Mesenchymal stem cell (in vitro differentiated cells and primary cell): ENCODE data around the gene P3H3.
"Not testable (repeated sequence)": the region's sequence is repeated elsewhere in the genome, so short reads cannot be mapped to it uniquely, and the experiment has no call there.

Source experiments
- DNase-seq: peaks from one replicate; pipeline ENCODE4 v3.0.0-alpha.2; 2013
- H2AFZ ChIP-seq: one replicate; pipeline ENCODE4 v1.6.1; 2013; ENCODE audit warnings: low read depth, mild to moderate bottlenecking, control low read depth, inconsistent platforms, low read length, moderate library complexity
- H2AK5ac ChIP-seq: 2 replicates; pipeline ENCODE4 v1.6.1; 2013; ENCODE audit warnings: low read length, moderate library complexity, mild to moderate bottlenecking, inconsistent platforms; ENCODE audit not compliant: severe bottlenecking
- H2BK120ac ChIP-seq: one replicate; pipeline ENCODE4 v1.6.1; 2013; ENCODE audit warnings: low read depth, mild to moderate bottlenecking, inconsistent platforms, low read length, moderate library complexity
- H2BK12ac ChIP-seq, 2 experiments: one replicate each; pipeline ENCODE4 v1.6.1; 2013; ENCODE audit warnings: inconsistent platforms in 2 of 2, low read length in 2 of 2, mild to moderate bottlenecking in 2 of 2, moderate library complexity in 2 of 2, control low read depth in 1 of 2
- H2BK15ac ChIP-seq: one replicate; pipeline ENCODE4 v1.6.1; 2013; ENCODE audit warnings: mild to moderate bottlenecking, low read depth, inconsistent platforms; ENCODE audit not compliant: poor library complexity, severe bottlenecking
- H2BK5ac ChIP-seq: 2 replicates; pipeline ENCODE4 v1.6.1; 2013; ENCODE audit warnings: low read depth, mild to moderate bottlenecking, low read length, control low read depth, inconsistent platforms; ENCODE audit not compliant: poor library complexity, severe bottlenecking
- H3K14ac ChIP-seq, 2 experiments: one replicate each; pipeline ENCODE4 v1.6.1; 2013; ENCODE audit warnings: inconsistent platforms in 2 of 2, low read length in 2 of 2, control low read depth in 1 of 2, mild to moderate bottlenecking in 1 of 2, moderate library complexity in 1 of 2
- H3K18ac ChIP-seq, 2 experiments: one replicate each; pipeline ENCODE4 v1.6.1; 2013; ENCODE audit warnings: inconsistent platforms in 2 of 2, low read length in 2 of 2, control low read depth in 1 of 2, low read depth in 1 of 2, mild to moderate bottlenecking in 1 of 2
- H3K23ac ChIP-seq, 2 experiments: one replicate each; pipeline ENCODE4 v1.6.1; 2013; ENCODE audit warnings: inconsistent platforms in 2 of 2, low read length in 2 of 2, mild to moderate bottlenecking in 2 of 2, moderate library complexity in 2 of 2, control low read depth in 1 of 2
- H3K27ac ChIP-seq: 2 replicates; pipeline ENCODE4 v1.5.1; 2013; ENCODE audit warnings: mild to moderate bottlenecking, moderate library complexity, low read length, control low read depth, inconsistent platforms; ENCODE audit not compliant: poor library complexity, severe bottlenecking
- H3K27me3 ChIP-seq, 2 experiments: 2 replicates each; pipeline versions ENCODE4 v1.6.1 to v1.7.0; 2013; ENCODE audit warnings: low read length in 2 of 2, mild to moderate bottlenecking in 2 of 2, moderate library complexity in 2 of 2, control low read depth in 1 of 2, inconsistent platforms in 1 of 2; ENCODE audit not compliant: control insufficient read depth in 1 of 2, insufficient read depth in 1 of 2
- H3K36me3 ChIP-seq, 2 experiments: 2 replicates each; pipeline versions ENCODE4 v1.6.1 to v1.7.0; 2013; ENCODE audit warnings: low read length in 2 of 2, control low read depth in 1 of 2, inconsistent platforms in 1 of 2, low read depth in 1 of 2, mild to moderate bottlenecking in 1 of 2; ENCODE audit not compliant: insufficient read depth in 2 of 2, control insufficient read depth in 1 of 2
- H3K4ac ChIP-seq, 2 experiments: one replicate each; pipeline ENCODE4 v1.6.1; 2013; ENCODE audit warnings: inconsistent platforms in 2 of 2, low read length in 2 of 2, mild to moderate bottlenecking in 2 of 2, moderate library complexity in 2 of 2, control low read depth in 1 of 2, low read depth in 1 of 2
- H3K4me1 ChIP-seq: 2 replicates; pipeline ENCODE4 v1.6.1; 2013; ENCODE audit warnings: low read depth, low read length, control low read depth; ENCODE audit not compliant: control insufficient read depth, insufficient read depth
- H3K4me2 ChIP-seq: 2 replicates; pipeline ENCODE4 v1.6.1; 2013; ENCODE audit warnings: low read length, mild to moderate bottlenecking, inconsistent platforms; ENCODE audit not compliant: poor library complexity, severe bottlenecking
- H3K4me3 ChIP-seq, 2 experiments: 2 replicates each; pipeline versions ENCODE4 v1.5.1 to v1.7.0; 2013; ENCODE audit warnings: low read length in 2 of 2, mild to moderate bottlenecking in 2 of 2, control low read depth in 1 of 2, low read depth in 1 of 2; ENCODE audit not compliant: insufficient read depth in 1 of 2
- H3K79me1 ChIP-seq: replicated peaks from 2 replicates; pipeline ENCODE4 v1.6.1; 2013; ENCODE audit warnings: mild to moderate bottlenecking, control low read depth, low read length, inconsistent platforms; ENCODE audit not compliant: poor library complexity, severe bottlenecking
- H3K9ac ChIP-seq: 2 replicates; pipeline ENCODE4 v1.7.0; 2013; ENCODE audit warnings: mild to moderate bottlenecking, low read length, moderate library complexity
- H3K9me3 ChIP-seq: 2 replicates; pipeline ENCODE4 v1.7.0; 2013; ENCODE audit warnings: mild to moderate bottlenecking, low read length; ENCODE audit not compliant: control insufficient read depth
- H4K8ac ChIP-seq: one replicate; pipeline ENCODE4 v1.6.1; 2013; ENCODE audit warnings: inconsistent platforms, mild to moderate bottlenecking, low read length, moderate library complexity
- H4K91ac ChIP-seq: one replicate; pipeline ENCODE4 v1.6.1; 2013; ENCODE audit warnings: mild to moderate bottlenecking, low read length, inconsistent platforms
- WGBS: methylation state at CpG from one replicate; pipeline ENCODE4 v1.1.7; 2013; ENCODE audit warnings: mixed read lengths; 5-methylcytosine and 5-hydroxymethylcytosine counted together

P3H3 gene

DNA sequence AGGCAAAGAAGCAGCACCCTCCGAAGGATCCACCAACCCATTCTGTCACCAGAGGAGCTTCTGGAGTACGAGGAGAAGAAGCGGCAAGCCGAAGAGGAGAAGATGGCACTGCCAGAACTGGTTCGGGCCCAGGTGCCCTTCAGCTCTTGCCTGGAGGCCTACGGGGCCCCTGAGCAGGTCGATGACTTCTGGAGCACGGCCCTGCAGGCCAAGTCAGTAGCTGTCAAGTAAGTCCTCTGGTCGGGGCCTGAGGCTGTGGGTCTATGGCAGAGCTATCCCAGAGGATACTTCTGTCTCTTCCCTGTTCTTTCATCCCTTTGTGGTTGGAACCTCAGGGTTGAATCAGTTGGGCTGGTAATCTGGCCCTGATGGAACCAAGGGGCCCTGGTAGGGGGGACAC, 33.2 kb downstream of the P3H3 start:
- H3K14ac ChIP-seq = no peak overlapping the region
- H2BK15ac ChIP-seq = no peak overlapping the region
- H3K27me3 ChIP-seq = no peaks in the 10 kb centered on the region
- no peaks in the 10 kb centered on the region for H3K4me1 ChIP-seq
- H3K27ac ChIP-seq = no peak overlapping the region
- no peak overlapping the region for H3K18ac ChIP-seq
- H2BK12ac ChIP-seq = no peak overlapping the region
- H2BK5ac ChIP-seq = no peak overlapping the region
- no peak overlapping the region for H3K4me3 ChIP-seq
- H3K9ac ChIP-seq = no peak overlapping the region
- H2AFZ ChIP-seq = no peak overlapping the region
- 95% methylated on average over 9 of the region's 9 CpGs for WGBS
- no peak for DNase-seq
- no peak overlapping the region for H3K4ac ChIP-seq
- H3K9me3 ChIP-seq = no peaks in the 10 kb centered on the region
- H4K91ac ChIP-seq = no peak overlapping the region
- no peak overlapping the region for H2BK120ac ChIP-seq
- peaks cover 95 to 98% of the 10 kb centered on the region in 2 experiments for H3K36me3 ChIP-seq
- H3K79me1 ChIP-seq = peaks cover 27% of the 10 kb centered on the region
- H2AK5ac ChIP-seq = no peak overlapping the region
- no peak overlapping the region for H3K23ac ChIP-seq
- H4K8ac ChIP-seq = no peak overlapping the region
- no peak overlapping the region for H3K4me2 ChIP-seq

DNA sequence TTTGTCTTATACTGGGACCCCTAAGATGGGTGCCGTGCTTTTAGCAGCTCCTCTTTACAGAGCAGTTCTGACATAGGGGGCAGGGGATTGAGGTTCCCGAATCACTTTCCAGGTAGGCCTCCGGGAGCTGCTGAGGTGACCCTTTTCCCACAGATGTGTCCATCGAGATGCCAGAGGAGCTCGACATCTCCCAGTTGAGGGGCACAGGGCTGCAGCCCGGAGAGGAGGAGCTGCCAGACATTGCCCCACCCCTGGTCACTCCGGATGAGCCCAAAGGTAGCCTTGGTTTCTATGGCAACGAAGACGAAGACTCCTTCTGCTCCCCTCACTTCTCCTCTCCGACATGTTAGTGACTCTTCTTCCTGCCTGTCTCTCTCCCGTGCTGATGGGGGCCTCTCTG, 34.8 kb downstream of the P3H3 start:
- Histone ChIP-seq H3K9me3 (no peaks in the 10 kb centered on the region), H3K23ac (no peak overlapping the region), H3K4me2 (no peak overlapping the region), H4K8ac (no peak overlapping the region), H3K9ac (no peak overlapping the region), H3K4me1 (peaks cover 7% of the 10 kb centered on the region), H3K14ac (no peak overlapping the region), H2BK15ac (no peak overlapping the region), H3K18ac (no peak overlapping the region), H2BK12ac (no peak overlapping the region), H3K27ac (no peak overlapping the region), H2AFZ (no peak overlapping the region), H3K4ac (no peak overlapping the region), H4K91ac (no peak overlapping the region), H2AK5ac (no peak overlapping the region), H3K36me3 (peaks cover 80 to 83% of the 10 kb centered on the region in 2 experiments), H2BK120ac (no peak overlapping the region), H3K4me3 (no peak overlapping the region), H3K27me3 (no peaks in the 10 kb centered on the region), H3K79me1 (peaks cover 20% of the 10 kb centered on the region), H2BK5ac (no peak overlapping the region)
- 96% methylated on average over 11 of the region's 11 CpGs for WGBS
- no peak for DNase-seq

DNA sequence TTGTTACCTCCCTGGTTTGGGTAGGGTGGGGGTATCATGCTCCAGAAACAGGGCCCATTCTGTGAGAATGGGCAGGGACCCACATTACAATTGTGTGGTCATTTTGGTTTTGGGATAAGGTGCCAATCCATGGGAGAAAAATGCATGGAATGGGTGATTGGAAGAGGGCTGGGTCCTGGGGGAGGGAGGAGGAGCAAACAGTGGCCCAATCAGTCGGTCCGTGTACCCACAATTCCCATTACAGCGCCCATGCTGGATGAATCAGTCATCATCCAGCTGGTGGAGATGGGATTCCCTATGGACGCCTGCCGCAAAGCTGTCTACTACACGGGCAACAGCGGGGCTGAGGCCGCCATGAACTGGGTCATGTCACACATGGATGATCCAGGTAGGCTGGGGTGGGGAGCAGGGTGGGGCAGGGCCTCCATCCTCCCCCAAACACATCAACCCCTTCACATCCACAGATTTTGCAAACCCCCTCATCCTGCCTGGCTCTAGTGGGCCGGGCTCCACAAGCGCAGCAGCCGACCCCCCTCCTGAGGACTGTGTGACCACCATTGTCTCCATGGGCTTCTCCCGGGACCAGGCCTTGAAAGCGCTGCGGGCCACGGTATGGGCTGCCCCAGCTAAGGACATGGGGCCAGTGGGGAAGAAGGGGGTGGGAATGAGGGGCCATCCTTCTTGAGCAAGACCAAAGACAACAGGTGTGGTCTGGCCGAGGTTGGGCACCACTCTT, 35.5 kb downstream of the P3H3 start:
- Histone ChIP-seq H3K36me3 (peaks cover 74 to 76% of the 10 kb centered on the region in 2 experiments), H3K27me3 (no peaks in the 10 kb centered on the region), H3K14ac (no peak overlapping the region), H2BK12ac (no peak overlapping the region), H3K4me1 (peaks cover 10% of the 10 kb centered on the region), H3K79me1 (peaks cover 20% of the 10 kb centered on the region), H2AFZ (no peak overlapping the region), H3K23ac (no peak overlapping the region), H3K4me2 (no peak overlapping the region), H3K18ac (no peak overlapping the region), H4K8ac (no peak overlapping the region), H3K4ac (no peak overlapping the region), H2BK15ac (no peak overlapping the region), H3K4me3 (no peak overlapping the region), H4K91ac (no peak overlapping the region), H2AK5ac (no peak overlapping the region), H3K9me3 (no peaks in the 10 kb centered on the region), H3K9ac (no peak overlapping the region), H2BK120ac (no peak overlapping the region), H2BK5ac (no peak overlapping the region), H3K27ac (no peak overlapping the region)
- DNase-seq = no peak
- 97% methylated on average over 16 of the region's 16 CpGs for whole genome bisulfite sequencing

DNA sequence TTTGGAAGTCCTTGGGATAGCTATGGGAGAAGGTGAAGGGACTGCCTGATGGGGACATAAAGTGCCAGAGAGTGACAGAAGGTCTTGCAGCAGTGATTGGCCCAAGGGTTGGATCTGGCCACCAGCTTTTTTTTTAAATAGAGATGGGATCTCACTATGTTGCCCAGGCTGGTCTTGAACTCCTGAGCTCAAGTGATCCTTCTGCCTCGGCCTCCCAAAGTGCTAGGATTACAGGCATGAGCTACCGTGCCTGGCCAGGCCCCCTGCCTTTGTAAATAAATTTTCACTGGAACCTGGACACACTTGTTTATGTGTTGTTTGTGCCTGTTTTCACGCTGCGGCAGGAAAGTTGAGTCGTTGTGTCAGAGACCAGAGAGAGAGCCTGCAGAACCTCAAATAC, 37.1 kb downstream of the P3H3 start:
- not testable (repeated sequence) for DNase-seq, H3K14ac ChIP-seq, H2BK15ac ChIP-seq, H4K91ac ChIP-seq, H3K9me3 ChIP-seq, H2AK5ac ChIP-seq, H3K27ac ChIP-seq, H2BK5ac ChIP-seq, H2BK120ac ChIP-seq, H3K23ac ChIP-seq, H4K8ac ChIP-seq, H3K9ac ChIP-seq, H2AFZ ChIP-seq, H3K4ac ChIP-seq, H3K18ac ChIP-seq, H3K27me3 ChIP-seq, H3K4me3 ChIP-seq, H3K4me2 ChIP-seq, H2BK12ac ChIP-seq
- Histone ChIP-seq H3K79me1 (peaks cover 10% of the 10 kb centered on the region), H3K4me1 (peaks cover 16% of the 10 kb centered on the region), H3K36me3 (peaks cover 74 to 75% of the 10 kb centered on the region in 2 experiments)
- 77% methylated on average over 2 of the region's 5 CpGs for WGBS
